ENCODE data around the gene RBBP8. TPM values are rescaled to one million over a fixed set of nuclear protein-coding genes. Genes with fewer than 3 reads are reported as not detected.

RBBP8 gene
- total RNA-seq, 1 donor from 2014 or later: 64.8 TPM

DNA sequence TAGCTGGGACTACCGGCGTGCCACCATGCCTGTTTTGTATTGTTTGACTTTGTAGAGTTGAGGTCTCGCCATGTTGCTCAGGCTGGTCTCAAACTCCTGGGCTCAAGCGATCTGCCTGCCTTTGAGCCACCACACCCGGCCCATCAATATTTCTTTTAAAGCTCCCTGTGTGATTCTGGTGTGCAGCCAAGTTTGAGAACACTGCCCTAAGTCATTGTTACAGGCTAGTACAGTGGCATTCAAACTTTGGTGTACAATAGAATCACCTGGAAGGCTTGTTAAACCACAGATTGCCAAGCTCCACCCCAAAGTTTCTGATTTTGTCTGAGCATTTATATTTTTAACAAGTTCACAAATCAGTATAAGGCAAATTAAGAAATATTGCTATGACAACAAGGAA lies 99.9 kb downstream of the RBBP8 start:
- H4K20me1 ChIP-seq (ENCODE audit: low read depth): no peaks in the 10 kb centered on the region

DNA sequence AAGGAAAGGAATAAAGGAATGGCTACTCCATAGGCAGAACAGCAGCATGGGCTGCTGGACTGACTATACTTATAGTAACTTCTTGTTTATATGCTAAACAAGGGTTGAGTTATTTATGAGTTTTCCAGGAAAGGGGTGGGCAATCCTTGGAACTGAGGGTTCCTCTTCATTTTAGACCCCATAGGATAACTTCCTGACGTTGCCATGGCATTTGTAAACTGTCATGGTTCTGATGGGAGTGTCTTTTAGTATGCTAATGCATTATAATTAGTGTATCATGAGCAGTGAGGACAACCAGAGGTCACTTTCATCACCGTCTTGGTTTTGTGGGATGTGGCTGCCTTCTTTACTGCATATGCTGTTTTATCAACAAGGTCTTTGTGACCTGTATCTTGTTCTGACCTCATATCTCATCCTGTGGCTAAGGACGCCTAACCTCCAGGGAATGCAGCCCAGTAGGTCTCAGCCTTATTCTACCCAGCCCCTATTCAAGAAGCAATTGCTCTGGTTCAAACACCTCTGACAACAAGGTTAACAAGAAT lies 103.6 kb downstream of the RBBP8 start:
- Histone ChIP-seq H3K9ac (no peak overlapping the region), H2AFZ (replicated peaks) (no peak overlapping the region), H3K27me3 (no peaks in the 10 kb centered on the region), H3K27ac (no peak overlapping the region), H3K4me2 (no peak overlapping the region), H3K36me3 (no peaks in the 10 kb centered on the region), H4K20me1 (ENCODE audit: low read depth) (no peaks in the 10 kb centered on the region), H3K9me3 (ENCODE audit: low read depth) (no peaks in the 10 kb centered on the region), H3K79me2 (ENCODE audit: low read depth) (no peaks in the 10 kb centered on the region), H3F3A (ENCODE audit: low read depth) (no peaks in the 10 kb centered on the region), H3K4me3 (no peak overlapping the region), H3K4me1 (no peaks in the 10 kb centered on the region)
- H3K27me3 Mint-ChIP-seq (ENCODE audit: insufficient read depth, low read depth): peaks cover 8% of the 10 kb centered on the region
- H3K4me1 Mint-ChIP-seq: peaks cover 10% of the 10 kb centered on the region
- no peak overlapping the region for H3K27ac Mint-ChIP-seq
- TF ChIP-seq, protein P1, sequence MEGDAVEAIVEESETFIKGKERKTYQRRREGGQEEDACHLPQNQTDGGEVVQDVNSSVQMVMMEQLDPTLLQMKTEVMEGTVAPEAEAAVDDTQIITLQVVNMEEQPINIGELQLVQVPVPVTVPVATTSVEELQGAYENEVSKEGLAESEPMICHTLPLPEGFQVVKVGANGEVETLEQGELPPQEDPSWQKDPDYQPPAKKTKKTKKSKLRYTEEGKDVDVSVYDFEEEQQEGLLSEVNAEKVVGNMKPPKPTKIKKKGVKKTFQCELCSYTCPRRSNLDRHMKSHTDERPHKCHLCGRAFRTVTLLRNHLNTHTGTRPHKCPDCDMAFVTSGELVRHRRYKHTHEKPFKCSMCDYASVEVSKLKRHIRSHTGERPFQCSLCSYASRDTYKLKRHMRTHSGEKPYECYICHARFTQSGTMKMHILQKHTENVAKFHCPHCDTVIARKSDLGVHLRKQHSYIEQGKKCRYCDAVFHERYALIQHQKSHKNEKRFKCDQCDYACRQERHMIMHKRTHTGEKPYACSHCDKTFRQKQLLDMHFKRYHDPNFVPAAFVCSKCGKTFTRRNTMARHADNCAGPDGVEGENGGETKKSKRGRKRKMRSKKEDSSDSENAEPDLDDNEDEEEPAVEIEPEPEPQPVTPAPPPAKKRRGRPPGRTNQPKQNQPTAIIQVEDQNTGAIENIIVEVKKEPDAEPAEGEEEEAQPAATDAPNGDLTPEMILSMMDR (IDR thresholded peaks at IDR 0.05): no peak
- TF ChIP-seq EZH2 (IDR thresholded peaks at IDR 0.05) (no peak), EZH2phosphoT487 (IDR thresholded peaks at IDR 0.05) (no peak)
- H3K4me3 Mint-ChIP-seq: no peak overlapping the region
- H3K9me3 Mint-ChIP-seq: no peaks in the 10 kb centered on the region
- H3K36me3 Mint-ChIP-seq: no peaks in the 10 kb centered on the region
- no peak for DNase-seq (ENCODE audit: low spot score)

More for the DNA sequence above, 99.9 kb downstream of the RBBP8 start:
- no peaks in the 10 kb centered on the region for H3K36me3 ChIP-seq
- no peak overlapping the region for H3K4me2 ChIP-seq
- H3K27me3 ChIP-seq: no peaks in the 10 kb centered on the region
- H2AFZ ChIP-seq (replicated peaks): no peak overlapping the region
- H3F3A ChIP-seq (ENCODE audit: low read depth): no peaks in the 10 kb centered on the region
- Mint-ChIP-seq H3K9me3 (no peaks in the 10 kb centered on the region), H3K27me3 (ENCODE audit: insufficient read depth, low read depth) (peaks cover 5% of the 10 kb centered on the region), H3K4me1 (peaks cover 10% of the 10 kb centered on the region), H3K4me3 (no peak overlapping the region), H3K36me3 (peaks cover 2% of the 10 kb centered on the region), H3K27ac (no peak overlapping the region)
- no peaks in the 10 kb centered on the region for H3K4me1 ChIP-seq
- no peaks in the 10 kb centered on the region for H3K79me2 ChIP-seq (ENCODE audit: low read depth)
- H3K4me3 ChIP-seq: no peak overlapping the region
- H3K9me3 ChIP-seq (ENCODE audit: low read depth): no peaks in the 10 kb centered on the region
- DNase-seq (ENCODE audit: low spot score): no peak
- no peak overlapping the region for H3K27ac ChIP-seq
- no peak overlapping the region for H3K9ac ChIP-seq
- no peak for TF ChIP-seq EZH2phosphoT487 (IDR thresholded peaks at IDR 0.05)
- TF ChIP-seq, protein P1 (IDR thresholded peaks at IDR 0.05): no peak
- no peak for TF ChIP-seq EZH2 (IDR thresholded peaks at IDR 0.05)

DNA sequence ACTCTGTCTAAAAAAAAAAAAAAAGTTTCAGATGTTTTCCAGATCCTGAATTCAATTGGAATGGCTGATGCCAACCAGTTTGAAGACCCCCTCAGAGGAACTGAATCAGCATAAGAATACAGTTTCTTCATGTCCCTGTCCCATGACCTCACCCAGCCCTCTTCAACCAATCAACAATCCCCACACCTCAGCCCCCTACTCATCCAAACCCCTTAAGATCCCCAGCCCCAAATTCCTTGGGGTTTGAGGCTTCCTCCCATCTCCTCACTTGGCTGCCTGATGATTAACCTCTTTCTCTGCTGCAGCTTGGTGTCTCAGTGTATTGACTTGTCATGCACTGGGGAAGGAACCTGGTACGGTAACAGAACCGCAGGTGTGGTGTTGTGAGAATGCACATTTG lies 104.5 kb downstream of the RBBP8 start:
- peaks cover 2% of the 10 kb centered on the region for H3K9me3 Mint-ChIP-seq
- H4K20me1 ChIP-seq (ENCODE audit: low read depth): no peaks in the 10 kb centered on the region
- H3K27me3 Mint-ChIP-seq (ENCODE audit: insufficient read depth, low read depth): peaks cover 6% of the 10 kb centered on the region
- no peaks in the 10 kb centered on the region for H3K79me2 ChIP-seq (ENCODE audit: low read depth)
- no peaks in the 10 kb centered on the region for H3K36me3 ChIP-seq
- H2AFZ ChIP-seq (replicated peaks): no peak overlapping the region
- no peak overlapping the region for H3K4me2 ChIP-seq
- no peaks in the 10 kb centered on the region for H3F3A ChIP-seq (ENCODE audit: low read depth)
- H3K9ac ChIP-seq: no peak overlapping the region
- no peaks in the 10 kb centered on the region for H3K27me3 ChIP-seq
- H3K4me3 ChIP-seq: no peak overlapping the region
- H3K4me3 Mint-ChIP-seq: no peak overlapping the region
- peaks cover 3% of the 10 kb centered on the region for H3K36me3 Mint-ChIP-seq
- no peak overlapping the region for H3K27ac ChIP-seq
- DNase-seq (ENCODE audit: low spot score): no peak
- H3K27ac Mint-ChIP-seq: no peak overlapping the region
- H3K4me1 ChIP-seq: no peaks in the 10 kb centered on the region
- TF ChIP-seq EZH2 (IDR thresholded peaks at IDR 0.05): no peak
- H3K4me1 Mint-ChIP-seq: peaks cover 4% of the 10 kb centered on the region
- no peaks in the 10 kb centered on the region for H3K9me3 ChIP-seq (ENCODE audit: low read depth)

DNA sequence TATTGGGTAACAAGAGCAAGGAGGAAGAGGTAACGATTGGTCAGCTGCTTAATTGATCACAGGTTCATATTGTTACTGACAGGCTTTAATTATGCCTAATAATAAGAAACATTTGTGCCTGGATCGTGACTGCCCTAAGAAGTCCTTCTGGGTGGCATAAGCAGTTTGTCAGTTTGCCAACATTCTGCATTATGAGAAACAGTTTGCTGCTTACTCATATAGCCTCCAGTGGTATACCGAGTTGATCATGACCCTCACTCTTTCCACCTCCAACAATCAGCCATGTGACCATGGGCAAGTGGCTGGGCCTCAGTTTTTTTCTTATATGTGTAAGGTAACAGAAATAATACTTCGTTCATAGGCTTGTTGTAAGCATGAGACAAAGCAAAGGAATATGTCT lies 105.6 kb downstream of the RBBP8 start:
- Histone ChIP-seq H3K27ac (no peak overlapping the region), H3K4me2 (no peak overlapping the region), H3K9me3 (ENCODE audit: low read depth) (no peaks in the 10 kb centered on the region), H3K4me1 (no peaks in the 10 kb centered on the region), H3K36me3 (no peaks in the 10 kb centered on the region), H3K4me3 (no peak overlapping the region), H3F3A (ENCODE audit: low read depth) (no peaks in the 10 kb centered on the region), H2AFZ (replicated peaks) (no peak overlapping the region), H3K79me2 (ENCODE audit: low read depth) (no peaks in the 10 kb centered on the region), H3K27me3 (no peaks in the 10 kb centered on the region), H4K20me1 (ENCODE audit: low read depth) (no peaks in the 10 kb centered on the region), H3K9ac (no peak overlapping the region)
- H3K9me3 Mint-ChIP-seq: peaks cover 7% of the 10 kb centered on the region
- peaks cover 3% of the 10 kb centered on the region for H3K36me3 Mint-ChIP-seq
- H3K27ac Mint-ChIP-seq: no peak overlapping the region
- peaks cover 4% of the 10 kb centered on the region for H3K4me1 Mint-ChIP-seq
- no peak overlapping the region for H3K4me3 Mint-ChIP-seq
- peaks cover 6% of the 10 kb centered on the region for H3K27me3 Mint-ChIP-seq (ENCODE audit: insufficient read depth, low read depth)
- DNase-seq (ENCODE audit: low spot score): no peak
- TF ChIP-seq EZH2phosphoT487 (IDR thresholded peaks at IDR 0.05) (no peak), EZH2 (IDR thresholded peaks at IDR 0.05) (no peak)
- TF ChIP-seq, protein P1 (IDR thresholded peaks at IDR 0.05): no peak
